ENCODE measurements around the gene ZC2HC1B. TPM values are rescaled to one million over a fixed set of nuclear protein-coding genes. Genes with fewer than 3 reads are reported as not detected.
A peak's percentile ranks its signal among the peaks of the same experiment; 100 is the strongest.

ZC2HC1B gene
- polyA plus RNA-seq, 3 donors = not detected

GRCh38 chr6:143973097-143973966 is 109.1 kb downstream of the ZC2HC1B start:
- peak in 2 of 11 donors; percentile 46 to 47 for DNase-seq (ENCODE audit: extremely low read depth in 1 of 11, low read depth in 9 of 11, low spot score in 4 of 11)

- no peak for DNase-seq (ENCODE audit: extremely low read depth in 1 of 11, low read depth in 9 of 11, low spot score in 4 of 11)
Measured at GRCh38 chr6:143974089-143974488, 109.8 kb downstream of the ZC2HC1B start.

GRCh38 chr6:143976806-143977349 is 112.6 kb downstream of the ZC2HC1B start:
- no peak for DNase-seq (ENCODE audit: extremely low read depth in 1 of 11, low read depth in 9 of 11, low spot score in 4 of 11)

GRCh38 chr6:143980921-143981320 is 116.6 kb downstream of the ZC2HC1B start:
- no peak for DNase-seq (ENCODE audit: extremely low read depth in 1 of 11, low read depth in 9 of 11, low spot score in 4 of 11)

- DNase-seq (ENCODE audit: extremely low read depth in 1 of 11, low read depth in 9 of 11, low spot score in 4 of 11) = no peak
Measured at GRCh38 chr6:143982968-143983367, 118.7 kb downstream of the ZC2HC1B start.

- no peak for DNase-seq (ENCODE audit: extremely low read depth in 1 of 11, low read depth in 9 of 11, low spot score in 4 of 11)
Measured at GRCh38 chr6:143984666-143985065, 120.4 kb downstream of the ZC2HC1B start.

GRCh38 chr6:143986463-143987065 is 122.3 kb downstream of the ZC2HC1B start:
- DNase-seq (ENCODE audit: extremely low read depth in 1 of 11, low read depth in 9 of 11, low spot score in 4 of 11) = no peak

Other genes starting within 250 kb of the ZC2HC1B start
- 10 to 100 TPM; 31.0 to 36.4 (median 31.3) TPM for gene PHACTR2, start 186.5 kb upstream of the ZC2HC1B start, polyA plus RNA-seq (ENCODE audit: insufficient read length in 3 of 3)
- 10 to 100 TPM; 34.4 to 46.4 (median 38.9) TPM for gene LTV1, start 21.1 kb upstream of the ZC2HC1B start, polyA plus RNA-seq (ENCODE audit: insufficient read length in 3 of 3)
- gene PLAGL1, start 143.8 kb downstream of the ZC2HC1B start, polyA plus RNA-seq (ENCODE audit: insufficient read length in 3 of 3) = 100 to 1,000 TPM in 1 of 3 donors, 10 to 100 TPM in 2; 84.6 to 119 (median 88.3) TPM
- 100 to 1,000 TPM; 119 to 157 (median 137) TPM for gene SF3B5, start 231.1 kb downstream of the ZC2HC1B start, polyA plus RNA-seq (ENCODE audit: insufficient read length in 3 of 3)

Measured in renal cortex interstitium (tissue), 11 donors.